ENCODE data around the gene ZFAND3. TPM values are rescaled to one million over a fixed set of nuclear protein-coding genes. Genes with fewer than 3 reads are reported as not detected.

Gene ZFAND3
- polyA plus RNA-seq, 1 donor from 2014 or later: 6.4 TPM

DNA sequence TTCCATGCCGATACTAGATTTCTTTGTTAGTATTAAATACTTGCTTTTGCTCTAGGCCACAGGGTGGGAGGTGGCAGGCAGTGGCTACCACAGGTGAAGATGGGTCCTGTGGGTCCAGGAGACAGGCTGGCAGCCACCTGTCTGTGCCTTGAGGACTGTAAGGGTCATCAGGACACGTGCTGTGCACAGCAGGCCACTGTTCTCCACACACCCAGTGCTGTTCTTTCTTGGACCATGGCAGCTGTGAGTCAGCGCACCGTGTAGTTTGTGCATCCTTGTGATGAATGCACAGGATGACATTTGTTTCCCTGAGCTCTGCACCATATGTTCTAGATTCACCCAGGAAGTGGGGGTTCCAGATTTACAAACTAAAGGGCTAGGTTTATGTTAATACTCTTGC lies 317.0 kb downstream of the ZFAND3 start:
- Mint-ChIP-seq H3K27me3 (no peaks in the 10 kb centered on the region), H3K27ac (peak overlapping the region in 1 of 3 donors; percentile 41)

GRCh38 chr6:38137608-38138265 lies 318.2 kb downstream of the ZFAND3 start:
- Mint-ChIP-seq H3K4me1 (peaks cover 0 to 11% (median 0%) of the 10 kb centered on the region in 3 donors), H3K9me3 (no peaks in the 10 kb centered on the region), H3K27me3 (no peaks in the 10 kb centered on the region), H3K27ac (peak overlapping the region in 1 of 3 donors; percentile 21), H3K36me3 (peaks cover 11% of the 10 kb centered on the region), H3K4me3 (no peak overlapping the region)

More for the DNA sequence above, 317.0 kb downstream of the ZFAND3 start:
- Mint-ChIP-seq H3K36me3 (peaks cover 11% of the 10 kb centered on the region), H3K4me1 (peaks cover 0 to 12% (median 0%) of the 10 kb centered on the region in 3 donors), H3K9me3 (no peaks in the 10 kb centered on the region), H3K4me3 (no peak overlapping the region)

GRCh38 chr6:38138374-38138773 lies 318.8 kb downstream of the ZFAND3 start:
- no peak overlapping the region for H3K27ac Mint-ChIP-seq
- H3K4me1 Mint-ChIP-seq: peaks cover 0 to 11% (median 0%) of the 10 kb centered on the region in 3 donors
- H3K9me3 Mint-ChIP-seq: no peaks in the 10 kb centered on the region

GRCh38 chr6:38141085-38141484 lies 321.6 kb downstream of the ZFAND3 start:
- H3K4me1 Mint-ChIP-seq: peaks cover 0 to 7% (median 0%) of the 10 kb centered on the region in 3 donors
- H3K27ac Mint-ChIP-seq: peak overlapping the region in 1 of 3 donors; percentile 29
- no peak overlapping the region for H3K4me3 Mint-ChIP-seq
- H3K9me3 Mint-ChIP-seq: no peaks in the 10 kb centered on the region
- peaks cover 8% of the 10 kb centered on the region for H3K36me3 Mint-ChIP-seq
- no peaks in the 10 kb centered on the region for H3K27me3 Mint-ChIP-seq

More at GRCh38 chr6:38138374-38138773, 318.8 kb downstream of the ZFAND3 start:
- no peak overlapping the region for H3K4me3 Mint-ChIP-seq
- H3K36me3 Mint-ChIP-seq: peaks cover 11% of the 10 kb centered on the region
- no peaks in the 10 kb centered on the region for H3K27me3 Mint-ChIP-seq

DNA sequence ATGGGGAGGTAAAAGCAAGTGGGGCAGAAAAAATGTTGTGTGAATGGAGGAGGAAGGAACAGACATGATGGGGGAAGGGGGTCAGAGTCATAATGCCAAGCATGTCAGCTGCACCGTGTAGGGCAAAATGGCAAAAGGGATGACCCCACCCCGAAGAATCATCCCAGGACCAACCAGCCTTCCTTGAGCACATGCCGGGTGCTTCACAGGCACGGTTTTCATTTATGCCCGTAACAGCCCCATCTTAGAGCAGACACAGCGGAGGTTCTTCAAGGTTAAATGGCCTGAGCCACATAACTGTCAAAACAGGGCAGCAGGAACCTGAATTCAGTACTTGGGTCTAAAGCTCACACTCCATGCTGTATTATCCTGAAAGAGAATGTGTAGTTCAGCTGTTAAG lies 322.2 kb downstream of the ZFAND3 start:
- peaks cover 8% of the 10 kb centered on the region for H3K36me3 Mint-ChIP-seq
- no peaks in the 10 kb centered on the region for H3K27me3 Mint-ChIP-seq
- peaks cover 0 to 7% (median 0%) of the 10 kb centered on the region in 3 donors for H3K4me1 Mint-ChIP-seq
- no peak overlapping the region for H3K4me3 Mint-ChIP-seq
- H3K27ac Mint-ChIP-seq: peak overlapping the region in 1 of 3 donors; percentile 29
- no peaks in the 10 kb centered on the region for H3K9me3 Mint-ChIP-seq

GRCh38 chr6:38142178-38142902 lies 322.8 kb downstream of the ZFAND3 start:
- H3K27ac Mint-ChIP-seq: no peak overlapping the region
- H3K36me3 Mint-ChIP-seq: peaks cover 8% of the 10 kb centered on the region
- H3K4me3 Mint-ChIP-seq: no peak overlapping the region
- H3K4me1 Mint-ChIP-seq: peaks cover 0 to 5% (median 0%) of the 10 kb centered on the region in 3 donors
- no peaks in the 10 kb centered on the region for H3K27me3 Mint-ChIP-seq
- no peaks in the 10 kb centered on the region for H3K9me3 Mint-ChIP-seq

DNA sequence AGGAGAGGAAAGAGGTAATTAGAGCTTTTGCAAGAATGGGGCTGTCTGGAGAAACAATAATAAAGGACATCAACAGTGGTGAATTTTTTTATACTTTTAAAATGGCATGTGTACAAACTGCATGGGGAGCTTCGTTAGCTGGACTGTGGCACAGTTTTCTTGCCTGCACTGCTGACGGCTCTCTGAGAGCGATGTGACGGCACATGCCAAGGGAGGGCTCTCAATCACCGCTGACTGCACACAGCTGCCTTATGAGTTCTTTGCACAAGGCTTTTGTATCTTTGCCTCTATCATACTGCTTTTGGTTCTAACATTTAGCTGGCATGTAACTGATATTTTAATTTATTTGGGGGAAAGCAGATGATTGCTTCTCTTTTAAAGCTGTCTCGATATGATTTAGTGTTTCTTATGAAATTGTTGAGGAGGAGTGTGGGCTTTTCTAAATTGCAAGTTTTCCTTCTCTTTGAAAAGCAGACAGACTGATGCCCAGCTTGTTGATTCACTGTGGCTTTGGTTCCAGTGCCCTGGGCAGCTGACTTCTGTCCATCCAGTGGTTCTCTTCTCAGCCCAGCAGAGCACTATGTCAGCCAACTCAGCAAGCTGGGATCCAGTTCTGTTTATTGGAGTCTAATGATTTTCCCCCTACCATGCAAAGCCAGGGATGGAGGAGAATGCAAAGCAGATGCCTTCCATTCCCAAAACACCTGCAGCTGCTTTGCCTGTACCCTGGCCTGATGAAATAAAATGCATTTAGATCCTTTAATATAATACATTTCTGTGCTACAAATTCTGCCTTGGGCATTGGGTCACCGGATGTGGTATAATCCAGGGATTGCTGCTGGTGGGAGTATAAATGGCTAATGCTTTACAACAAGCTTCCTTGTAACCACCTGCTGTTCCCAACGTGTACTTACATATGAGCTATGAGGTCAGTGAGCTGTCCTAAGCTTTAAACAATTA lies 323.9 kb downstream of the ZFAND3 start:
- no peak overlapping the region for H3K27ac Mint-ChIP-seq
- H3K4me3 Mint-ChIP-seq: no peak overlapping the region
- peaks cover 0 to 5% (median 0%) of the 10 kb centered on the region in 3 donors for H3K4me1 Mint-ChIP-seq
- no peaks in the 10 kb centered on the region for H3K27me3 Mint-ChIP-seq
- no peaks in the 10 kb centered on the region for H3K9me3 Mint-ChIP-seq
- peaks cover 8% of the 10 kb centered on the region for H3K36me3 Mint-ChIP-seq

DNA sequence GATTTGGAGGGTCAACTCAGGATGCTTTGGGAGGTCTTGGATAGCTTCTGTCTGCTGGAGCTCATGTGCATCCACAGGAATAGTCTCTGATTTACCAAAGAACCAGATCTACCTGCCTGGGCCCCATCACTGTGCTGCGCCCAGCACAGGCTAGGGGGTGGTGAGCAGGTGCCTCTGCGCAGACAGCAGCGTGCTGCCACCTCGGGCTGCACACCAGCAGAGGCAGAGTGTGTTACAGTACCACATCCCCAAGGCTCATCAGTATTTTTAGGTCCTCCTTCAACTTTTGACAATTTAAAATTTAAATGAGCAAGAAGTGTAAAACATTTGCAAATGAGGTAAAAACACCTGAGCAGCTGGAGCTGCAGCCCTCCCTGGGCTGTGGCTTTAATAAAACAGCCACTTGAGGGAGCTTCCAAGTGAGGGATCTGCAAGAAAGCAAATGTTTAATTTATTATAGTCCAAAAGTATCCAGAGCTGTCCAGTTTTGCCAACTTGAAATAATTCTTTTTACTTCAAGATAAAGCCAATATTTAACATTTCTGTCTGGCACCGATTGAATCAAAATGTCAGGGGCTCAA lies 324.9 kb downstream of the ZFAND3 start:
- Mint-ChIP-seq H3K27me3 (no peaks in the 10 kb centered on the region), H3K4me1 (peaks cover 0 to 8% (median 0%) of the 10 kb centered on the region in 3 donors), H3K9me3 (no peaks in the 10 kb centered on the region), H3K36me3 (peaks cover 3% of the 10 kb centered on the region), H3K4me3 (no peak overlapping the region), H3K27ac (no peak overlapping the region)

GRCh38 chr6:38146021-38146733 lies 326.6 kb downstream of the ZFAND3 start:
- H3K36me3 Mint-ChIP-seq: peaks cover 1% of the 10 kb centered on the region
- H3K27ac Mint-ChIP-seq: peak overlapping the region in 1 of 3 donors; percentile 13
- no peaks in the 10 kb centered on the region for H3K27me3 Mint-ChIP-seq
- peak overlapping the region in 1 of 4 donors; percentile 46 for H3K4me3 Mint-ChIP-seq
- H3K4me1 Mint-ChIP-seq: peaks cover 0 to 7% (median 0%) of the 10 kb centered on the region in 3 donors
- H3K9me3 Mint-ChIP-seq: no peaks in the 10 kb centered on the region

DNA sequence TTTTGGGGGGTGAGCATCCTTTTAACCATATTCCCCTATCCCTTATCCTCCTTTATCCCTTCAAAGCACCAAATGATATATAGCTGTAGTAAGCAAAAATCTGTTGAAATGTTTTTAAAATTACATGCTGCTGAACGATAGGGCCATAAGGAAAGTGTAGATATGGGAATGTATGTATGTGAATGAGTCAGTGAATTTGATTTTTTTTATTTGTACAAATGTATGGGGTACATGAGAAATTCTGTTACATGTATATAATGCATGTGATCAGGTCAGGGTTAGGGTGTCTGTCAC lies 327.2 kb downstream of the ZFAND3 start:
- Mint-ChIP-seq H3K4me1 (peaks cover 0 to 7% (median 0%) of the 10 kb centered on the region in 3 donors), H3K36me3 (no peaks in the 10 kb centered on the region), H3K4me3 (peak overlapping the region in 1 of 4 donors; percentile 46)

GRCh38 chr6:38148606-38149005 lies 329.1 kb downstream of the ZFAND3 start:
- peak overlapping the region in 1 of 3 donors; percentile 67 for H3K27ac Mint-ChIP-seq
- H3K36me3 Mint-ChIP-seq: no peaks in the 10 kb centered on the region
- no peaks in the 10 kb centered on the region for H3K27me3 Mint-ChIP-seq
- H3K4me3 Mint-ChIP-seq: peak overlapping the region in 1 of 4 donors; percentile 12
- no peaks in the 10 kb centered on the region for H3K9me3 Mint-ChIP-seq
- H3K4me1 Mint-ChIP-seq: peaks cover 0 to 6% (median 0%) of the 10 kb centered on the region in 3 donors

More for the DNA sequence above, 327.2 kb downstream of the ZFAND3 start:
- Mint-ChIP-seq H3K27ac (peak overlapping the region in 1 of 3 donors; percentile 13), H3K9me3 (no peaks in the 10 kb centered on the region), H3K27me3 (no peaks in the 10 kb centered on the region)

GRCh38 chr6:38149531-38149930 lies 330.0 kb downstream of the ZFAND3 start:
- Mint-ChIP-seq H3K4me1 (peaks cover 0 to 6% (median 0%) of the 10 kb centered on the region in 3 donors), H3K27me3 (no peaks in the 10 kb centered on the region), H3K4me3 (no peak overlapping the region), H3K9me3 (no peaks in the 10 kb centered on the region), H3K27ac (peak overlapping the region in 1 of 3 donors; percentile 9), H3K36me3 (no peaks in the 10 kb centered on the region)

DNA sequence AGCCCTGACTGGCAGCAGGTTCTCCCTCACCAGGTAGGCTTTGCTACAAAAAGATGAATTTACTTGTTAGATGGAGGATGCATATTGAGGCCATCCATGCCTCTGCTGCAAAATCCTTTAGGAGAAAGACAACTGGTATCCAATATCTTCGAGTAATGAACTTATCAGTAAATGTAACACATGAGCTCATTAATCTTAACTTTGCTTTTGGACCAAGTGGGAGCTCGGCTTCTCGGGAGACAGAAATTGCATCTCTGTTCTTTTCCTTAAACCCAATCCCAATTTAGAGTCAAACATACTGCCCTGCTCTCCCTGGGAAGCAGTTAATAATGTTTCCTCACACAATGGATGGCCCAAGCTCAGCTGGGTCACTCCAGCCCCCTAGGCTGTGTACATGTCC lies 330.5 kb downstream of the ZFAND3 start:
- Mint-ChIP-seq H3K36me3 (no peaks in the 10 kb centered on the region), H3K27ac (peak overlapping the region in 1 of 3 donors; percentile 53), H3K4me3 (no peak overlapping the region), H3K27me3 (no peaks in the 10 kb centered on the region), H3K4me1 (peaks cover 0 to 6% (median 0%) of the 10 kb centered on the region in 3 donors), H3K9me3 (no peaks in the 10 kb centered on the region)

All from IgD-negative memory B cell (primary cell).